NB4 (cell line): ENCODE results near the gene MAGEA9.

Experiments used
- DNase-seq: peaks from one replicate; pipeline ENCODE4 v3.0.0; 2010; ENCODE audit warnings: low read depth
- H3K4me3 ChIP-seq: one replicate; pipeline ENCODE4 v1.5.1; 2011; ENCODE audit warnings: mild to moderate bottlenecking, low read depth, low read length, moderate library complexity
- CTCF ChIP-seq: IDR thresholded peaks from one replicate; pipeline ENCODE4 v1.5.1; 2012; ENCODE audit warnings: low read depth, low read length
- MYC ChIP-seq: IDR thresholded peaks from 2 replicates; pipeline ENCODE4 v1.6.1; 2011; ENCODE audit warnings: low read depth, low read length
- POLR2A ChIP-seq: IDR thresholded peaks from 2 replicates; pipeline ENCODE4 v1.6.1; 2011; ENCODE audit warnings: mild to moderate bottlenecking; ENCODE audit not compliant: insufficient read length; ENCODE audit errors: extremely low read depth
- TF ChIP-seq, protein P1 (sequence below): IDR thresholded peaks from 2 replicates; pipeline ENCODE4 v1.6.1; 2011; ENCODE audit warnings: low read depth, low read length

The MAGEA9 gene

GRCh38 chrX:149803458-149804062 lies 21.8 kb downstream of the MAGEA9 start:
- H3K4me3 ChIP-seq, result no peak overlapping the region
- DNase-seq, result no peak
- TF ChIP-seq POLR2A, result no peak
- no peak for TF ChIP-seq MYC
- no peak for TF ChIP-seq CTCF
- TF ChIP-seq, protein P1, sequence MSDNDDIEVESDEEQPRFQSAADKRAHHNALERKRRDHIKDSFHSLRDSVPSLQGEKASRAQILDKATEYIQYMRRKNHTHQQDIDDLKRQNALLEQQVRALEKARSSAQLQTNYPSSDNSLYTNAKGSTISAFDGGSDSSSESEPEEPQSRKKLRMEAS, result no peak

- TF ChIP-seq POLR2A, result no peak
- TF ChIP-seq CTCF, result no peak
- TF ChIP-seq, protein P1, result no peak
- TF ChIP-seq MYC, result no peak
- no peak overlapping the region for H3K4me3 ChIP-seq
- DNase-seq, result no peak
Observed at GRCh38 chrX:149804102-149804501, 22.4 kb downstream of the MAGEA9 start.

- TF ChIP-seq CTCF, result no peak
- no peak for TF ChIP-seq MYC
- TF ChIP-seq POLR2A, result no peak
- TF ChIP-seq, protein P1, result no peak
- H3K4me3 ChIP-seq, result no peak overlapping the region
- DNase-seq, result peak; percentile 6
Observed at GRCh38 chrX:149807747-149808458, 26.2 kb downstream of the MAGEA9 start.

GRCh38 chrX:149818652-149819051 lies 36.9 kb downstream of the MAGEA9 start:
- DNase-seq, result no peak
- TF ChIP-seq, protein P1, result no peak
- TF ChIP-seq CTCF, result no peak
- TF ChIP-seq MYC, result no peak
- no peak for TF ChIP-seq POLR2A

DNA sequence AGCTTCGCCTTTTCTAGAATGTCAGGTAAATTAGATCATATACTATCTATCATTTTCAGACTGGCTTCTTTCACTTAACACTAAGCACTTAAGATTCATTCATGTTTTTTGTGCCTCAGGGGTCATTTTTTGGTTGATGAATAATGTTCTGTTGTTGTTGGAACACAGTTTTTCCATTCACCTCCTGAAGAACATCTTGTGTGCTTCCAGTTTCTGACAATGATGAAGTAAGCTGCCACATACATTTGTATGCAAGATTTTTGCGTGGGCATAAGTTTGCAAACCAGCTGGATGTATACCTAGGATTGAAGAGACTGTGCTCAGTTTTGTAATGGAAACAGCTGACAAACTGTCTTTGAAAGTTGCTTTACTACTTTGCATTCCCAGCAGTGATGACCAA lies 37.6 kb downstream of the MAGEA9 start:
- TF ChIP-seq CTCF (no peak), POLR2A (no peak), MYC (no peak)
- TF ChIP-seq, protein P1, result no peak
- H3K4me3 ChIP-seq, result no peak overlapping the region

More at GRCh38 chrX:149818652-149819051, 36.9 kb downstream of the MAGEA9 start:
- H3K4me3 ChIP-seq, result no peak overlapping the region

More for the DNA sequence above, 37.6 kb downstream of the MAGEA9 start:
- no peak for DNase-seq
